Bronchial epithelial cell (primary cell): ENCODE data around the gene C6orf120. TPM values are rescaled to one million over a fixed set of nuclear protein-coding genes. Genes with fewer than 3 reads are reported as not detected.

Source experiments
- DNase-seq: peaks from one replicate; pipeline ENCODE4 v3.0.0-alpha.2; 2010; ENCODE audit warnings: low read depth
- FAIRE-seq: peaks from 2 replicates; lab custom pipeline; 2011; peaks lifted over from hg19 to GRCh38; lab: Jason Lieb, UNC
- H3K27me3 ChIP-seq: 2 replicates; pipeline ENCODE4 v1.5.1; 2011; ENCODE audit warnings: low read length; ENCODE audit not compliant: control insufficient read depth, insufficient read depth
- H3K36me3 ChIP-seq: 2 replicates; pipeline ENCODE4 v1.5.1; 2011; ENCODE audit warnings: low read length; ENCODE audit not compliant: control insufficient read depth, insufficient read depth
- H3K4me3 ChIP-seq: 2 replicates; pipeline ENCODE4 v1.5.1; 2011; ENCODE audit warnings: mild to moderate bottlenecking, low read depth, low read length, control low read depth
- total RNA-seq: library from RNA; depleted of rRNA; stranded (reverse); fragments of >200 nt; gene quantifications from 2 replicates; pipeline ENCODE4 v1.2.1, GENCODE V29; 2014
- TF ChIP-seq, protein P1 (sequence below): IDR thresholded peaks from 2 replicates; pipeline ENCODE4 v1.5.1; 2011; ENCODE audit warnings: mild to moderate bottlenecking, moderate library complexity, low read length, control low read depth, inconsistent platforms; ENCODE audit not compliant: insufficient read depth, severe bottlenecking

Gene C6orf120
- total RNA-seq, 1 donor from 2014 or later: 17.6 TPM

DNA sequence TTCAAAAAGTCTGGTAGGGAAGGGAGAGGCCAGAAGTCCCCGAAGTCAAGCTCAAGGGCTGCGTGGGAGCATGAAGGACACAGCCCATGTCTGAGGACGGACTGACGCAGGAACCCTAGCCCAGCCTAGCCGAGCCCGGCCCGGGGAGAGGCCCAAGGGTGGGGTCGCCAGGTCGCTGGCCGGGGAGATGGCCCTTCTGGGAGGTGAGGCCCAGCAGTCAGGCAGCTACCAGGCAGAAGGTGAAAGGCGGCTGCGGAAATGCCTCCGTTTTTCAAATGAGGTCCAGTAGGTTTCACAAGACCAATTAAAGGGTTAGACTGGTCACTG is 44.7 kb upstream of the C6orf120 start:
- Histone ChIP-seq H3K36me3 (peaks cover 9% of the 10 kb centered on the region), H3K4me3 (no peak overlapping the region), H3K27me3 (no peaks in the 10 kb centered on the region)
- DNase-seq (no peak), FAIRE-seq (no peak)
- TF ChIP-seq, protein P1, sequence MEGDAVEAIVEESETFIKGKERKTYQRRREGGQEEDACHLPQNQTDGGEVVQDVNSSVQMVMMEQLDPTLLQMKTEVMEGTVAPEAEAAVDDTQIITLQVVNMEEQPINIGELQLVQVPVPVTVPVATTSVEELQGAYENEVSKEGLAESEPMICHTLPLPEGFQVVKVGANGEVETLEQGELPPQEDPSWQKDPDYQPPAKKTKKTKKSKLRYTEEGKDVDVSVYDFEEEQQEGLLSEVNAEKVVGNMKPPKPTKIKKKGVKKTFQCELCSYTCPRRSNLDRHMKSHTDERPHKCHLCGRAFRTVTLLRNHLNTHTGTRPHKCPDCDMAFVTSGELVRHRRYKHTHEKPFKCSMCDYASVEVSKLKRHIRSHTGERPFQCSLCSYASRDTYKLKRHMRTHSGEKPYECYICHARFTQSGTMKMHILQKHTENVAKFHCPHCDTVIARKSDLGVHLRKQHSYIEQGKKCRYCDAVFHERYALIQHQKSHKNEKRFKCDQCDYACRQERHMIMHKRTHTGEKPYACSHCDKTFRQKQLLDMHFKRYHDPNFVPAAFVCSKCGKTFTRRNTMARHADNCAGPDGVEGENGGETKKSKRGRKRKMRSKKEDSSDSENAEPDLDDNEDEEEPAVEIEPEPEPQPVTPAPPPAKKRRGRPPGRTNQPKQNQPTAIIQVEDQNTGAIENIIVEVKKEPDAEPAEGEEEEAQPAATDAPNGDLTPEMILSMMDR: no peak

DNA sequence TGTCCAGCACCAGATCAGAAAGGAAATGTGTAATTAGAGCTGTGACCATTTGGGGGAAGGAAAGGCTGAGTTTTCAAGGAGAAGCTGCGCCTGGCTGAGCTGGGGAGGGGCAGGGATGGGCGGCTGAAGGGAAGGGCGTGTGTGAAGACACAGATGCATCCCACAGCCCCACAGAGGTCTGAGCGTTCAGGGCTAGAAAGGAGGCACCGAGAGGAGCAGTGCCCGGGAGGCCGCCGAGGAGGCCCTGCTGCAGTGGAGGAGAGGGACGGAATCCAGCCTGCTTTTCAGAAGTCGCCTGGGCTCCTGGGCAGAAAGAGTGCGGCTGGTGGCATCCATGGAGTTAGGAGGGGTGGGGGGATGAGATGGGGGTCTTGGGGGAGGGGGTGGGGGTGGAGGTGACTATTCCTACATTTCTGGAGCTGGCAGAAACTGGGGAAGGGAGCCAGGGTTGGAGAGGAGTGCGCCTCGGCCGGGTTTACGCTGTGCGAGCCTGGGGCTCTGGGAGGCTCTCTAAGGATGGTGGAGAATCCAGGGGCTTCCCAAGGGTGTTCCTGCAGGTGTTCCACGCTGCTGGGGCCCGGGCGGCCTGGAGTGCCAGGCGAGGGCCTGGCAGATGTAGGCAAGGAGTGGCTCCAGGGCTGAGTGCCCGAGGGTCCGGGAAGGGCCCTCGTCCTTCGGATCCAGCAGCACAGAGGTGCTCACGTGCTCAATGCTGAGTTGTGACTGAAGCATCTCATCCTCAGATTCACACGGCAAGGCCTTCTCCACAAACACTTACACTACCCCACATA is 41.9 kb upstream of the C6orf120 start:
- TF ChIP-seq, protein P1: no peak
- Histone ChIP-seq H3K36me3 (peaks cover 18% of the 10 kb centered on the region), H3K27me3 (no peaks in the 10 kb centered on the region), H3K4me3 (no peak overlapping the region)
- no peak for DNase-seq
- FAIRE-seq: peak; percentile 90

DNA sequence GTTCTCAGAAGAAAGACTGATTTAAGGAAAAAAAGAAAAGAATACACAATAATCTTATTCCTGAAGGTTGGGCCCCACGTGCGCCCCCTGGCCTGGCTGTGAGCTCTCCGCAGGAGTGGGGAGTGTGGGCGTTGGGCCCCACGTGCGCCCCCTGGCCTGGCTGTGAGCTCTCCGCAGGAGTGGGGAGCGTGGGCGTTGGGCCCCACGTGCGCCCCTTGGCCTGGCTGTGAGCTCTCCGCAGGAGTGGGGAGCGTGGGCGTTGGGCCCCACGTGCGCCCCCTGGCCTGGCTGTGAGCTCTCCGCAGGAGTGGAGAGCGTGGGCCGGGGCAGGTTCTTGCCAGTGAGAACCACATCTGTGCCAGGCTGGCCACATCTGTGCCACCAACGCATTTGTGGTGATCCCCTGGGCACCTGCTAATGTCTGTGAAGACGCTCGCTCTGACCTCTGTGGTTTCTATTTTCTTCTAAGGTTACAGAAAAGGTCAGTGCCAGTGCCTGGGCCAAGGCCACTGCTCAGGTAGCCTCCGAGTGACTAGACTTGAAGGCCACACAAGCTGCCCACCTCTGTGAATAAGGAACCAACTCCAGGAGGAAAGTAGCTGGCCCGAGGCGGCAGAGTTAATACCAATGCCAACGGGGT is 41.1 kb upstream of the C6orf120 start:
- no peaks in the 10 kb centered on the region for H3K27me3 ChIP-seq
- H3K4me3 ChIP-seq: no peak overlapping the region
- no peak for DNase-seq
- TF ChIP-seq, protein P1: no peak
- no peak for FAIRE-seq
- peaks cover 18% of the 10 kb centered on the region for H3K36me3 ChIP-seq

DNA sequence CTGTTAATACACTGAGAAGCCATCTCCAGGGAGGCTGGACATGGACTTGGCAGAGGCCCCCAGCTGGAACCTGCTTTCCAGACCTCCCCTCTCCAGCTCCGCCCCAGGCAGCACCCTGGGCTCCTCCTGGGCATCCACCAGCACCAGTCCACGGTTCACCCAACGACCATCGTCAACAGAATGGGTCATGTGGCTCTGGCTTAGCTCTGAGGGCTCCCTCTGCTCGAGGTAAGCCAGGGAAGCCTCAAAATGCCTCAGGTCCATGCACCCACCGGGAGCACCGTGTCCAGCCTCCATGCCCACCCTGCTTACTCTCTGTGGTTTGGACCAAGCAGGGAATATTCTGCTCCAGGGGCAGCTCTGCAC is 40.6 kb upstream of the C6orf120 start:
- FAIRE-seq (no peak), DNase-seq (no peak)
- TF ChIP-seq, protein P1: no peak
- H3K27me3 ChIP-seq: no peaks in the 10 kb centered on the region
- no peak overlapping the region for H3K4me3 ChIP-seq
- H3K36me3 ChIP-seq: peaks cover 17% of the 10 kb centered on the region

DNA sequence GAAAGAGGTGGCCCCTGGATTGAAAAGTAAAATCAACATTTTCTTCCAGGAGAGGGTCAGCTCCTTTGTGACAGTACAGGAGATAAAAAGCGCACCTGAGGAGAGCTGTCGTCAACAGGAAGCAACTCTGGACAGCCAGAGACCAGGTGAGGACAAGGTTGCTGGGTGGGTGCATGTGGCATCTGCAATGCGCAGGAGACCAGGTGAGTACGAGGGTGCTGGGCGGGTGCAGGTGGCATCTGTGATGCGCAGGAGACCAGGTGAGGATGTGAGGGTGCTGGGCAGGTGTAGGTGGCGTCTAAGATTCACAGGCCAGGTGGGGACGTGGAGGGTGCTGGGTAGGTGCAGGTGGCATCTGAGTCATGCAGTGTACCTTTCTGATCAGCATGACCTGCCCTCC is 38.5 kb upstream of the C6orf120 start:
- FAIRE-seq: no peak
- TF ChIP-seq, protein P1: no peak
- H3K4me3 ChIP-seq: no peak overlapping the region

More for the DNA sequence above, 38.5 kb upstream of the C6orf120 start:
- H3K36me3 ChIP-seq: peaks cover 17% of the 10 kb centered on the region
- no peaks in the 10 kb centered on the region for H3K27me3 ChIP-seq
- no peak for DNase-seq
